ENCODE results near the gene TSPAN16.
A peak's percentile ranks its signal among the peaks of the same experiment; 100 is the strongest.
"Not testable (repeated sequence)": the region's sequence is repeated elsewhere in the genome, so short reads cannot be mapped to it uniquely, and the experiment has no call there.

Gene TSPAN16

DNA sequence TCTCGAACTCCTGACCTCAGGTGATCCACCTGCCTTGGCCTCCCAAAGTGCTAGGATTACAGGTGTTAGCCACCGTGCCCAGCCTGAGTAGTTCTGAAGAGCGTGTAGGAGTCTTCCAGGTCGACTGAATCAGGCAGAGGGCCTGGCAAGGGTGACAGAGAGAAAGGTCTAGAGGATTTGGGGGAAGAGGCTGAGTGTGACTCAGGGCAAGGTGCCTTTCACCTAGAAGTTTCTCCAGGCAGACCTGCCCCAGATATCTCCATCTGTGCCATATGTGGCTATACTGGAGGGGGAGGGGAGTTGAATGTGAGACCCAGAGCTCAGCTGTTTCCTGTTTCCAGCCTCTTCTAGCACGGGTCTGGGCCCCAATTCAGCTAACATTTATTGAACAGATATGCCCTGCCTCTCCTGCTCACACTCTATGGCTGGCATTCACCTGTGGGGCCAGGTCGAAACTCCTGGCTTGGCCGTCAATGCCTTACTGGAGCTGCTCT, 51.6 kb downstream of the TSPAN16 start:
- no peak for DNase-seq

- no peak for DNase-seq
Measured at GRCh38 chr19:11349171-11349570, 53.2 kb downstream of the TSPAN16 start.

DNA sequence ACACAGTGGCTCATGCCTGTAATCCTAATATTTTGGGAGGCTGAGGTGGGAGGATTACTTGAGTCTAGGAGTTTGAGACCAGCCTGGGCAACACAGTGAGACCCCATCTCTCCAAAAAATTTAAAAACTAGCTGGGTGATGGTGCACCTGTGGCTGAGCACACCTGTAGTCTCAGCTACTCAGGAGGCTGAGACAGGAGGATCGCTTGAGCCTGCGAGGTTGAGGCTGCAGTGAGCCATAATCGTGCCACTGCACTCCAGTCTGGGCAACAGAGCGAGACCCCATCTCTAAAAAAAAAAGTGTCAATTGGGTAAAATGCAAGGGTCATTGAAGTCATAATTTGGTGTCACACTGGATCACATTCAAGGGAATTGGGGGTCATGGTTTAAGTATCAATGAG, 58.1 kb downstream of the TSPAN16 start:
- DNase-seq: not testable (repeated sequence)

- peak; percentile 94 for DNase-seq
Measured at GRCh38 chr19:11355160-11356073, 59.5 kb downstream of the TSPAN16 start, which contains the start of gene PLPPR2. Gene PLPPR2 (plus strand): TSS chr19:11355432. CDS start chr19:11357674, 2,242 bp downstream.

- no peak for DNase-seq
Measured at GRCh38 chr19:11356074-11356397, 60.1 kb downstream of the TSPAN16 start.

DNA sequence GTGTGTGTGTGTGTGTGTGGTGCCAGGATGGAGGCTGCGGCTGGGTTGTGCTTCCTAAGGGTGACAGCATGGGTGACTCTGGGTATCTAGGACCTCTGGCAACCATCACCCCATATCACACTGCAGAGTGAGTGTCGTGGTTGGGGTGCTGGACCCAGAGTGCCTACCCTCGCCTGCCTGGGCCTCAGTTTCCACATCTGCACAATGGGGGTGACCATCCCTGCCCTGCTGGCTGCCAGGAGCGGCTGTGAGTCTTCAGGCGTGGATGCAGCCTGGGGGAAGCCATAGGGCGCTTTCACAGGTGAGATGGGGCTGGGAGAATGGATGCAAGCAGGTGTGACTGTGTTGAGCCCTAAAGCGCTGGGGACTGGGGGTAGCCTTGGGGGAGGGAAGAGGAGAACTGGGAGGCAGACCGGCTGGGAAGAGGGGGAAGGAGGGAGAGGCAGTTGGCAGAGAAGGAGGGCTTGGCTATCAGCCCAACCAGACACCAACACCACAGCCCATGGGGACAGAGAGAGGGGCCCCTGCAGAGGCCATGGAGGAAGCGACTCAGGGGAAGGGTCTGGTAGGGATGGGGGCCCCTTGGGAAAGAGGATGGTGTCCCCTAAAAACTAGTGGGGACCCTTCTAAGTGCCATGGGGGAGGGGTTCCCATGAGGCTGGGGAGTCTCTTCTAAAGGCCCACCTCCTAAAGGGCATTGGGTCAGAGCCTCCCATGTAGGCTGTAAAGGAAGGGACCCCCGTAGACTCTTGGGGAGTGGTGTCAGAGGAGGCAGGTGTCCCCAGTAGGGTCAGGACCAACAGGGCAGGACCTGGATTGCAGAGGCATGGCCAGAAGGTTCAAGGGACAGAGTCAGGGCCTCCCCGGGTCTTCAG, 61.0 kb downstream of the TSPAN16 start:
- DNase-seq: no peak

DNA sequence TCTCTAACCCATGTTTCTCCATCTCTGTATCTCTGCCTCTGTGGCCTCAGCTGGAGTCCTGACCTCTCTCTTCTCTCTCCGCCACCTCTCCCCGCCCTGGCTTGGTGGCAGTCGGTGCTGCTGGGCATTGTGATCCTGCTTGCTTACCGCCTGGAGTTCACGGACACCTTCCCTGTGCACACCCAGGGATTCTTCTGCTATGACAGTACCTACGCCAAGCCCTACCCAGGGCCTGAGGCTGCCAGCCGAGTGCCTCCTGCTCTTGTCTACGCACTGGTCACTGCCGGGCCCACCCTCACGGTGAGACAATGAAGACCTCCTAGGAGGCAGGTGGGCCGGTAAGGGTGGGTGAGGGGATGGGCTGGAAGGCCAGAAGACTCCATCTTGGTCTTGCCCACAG, 63.5 kb downstream of the TSPAN16 start:
- no peak for DNase-seq

DNA sequence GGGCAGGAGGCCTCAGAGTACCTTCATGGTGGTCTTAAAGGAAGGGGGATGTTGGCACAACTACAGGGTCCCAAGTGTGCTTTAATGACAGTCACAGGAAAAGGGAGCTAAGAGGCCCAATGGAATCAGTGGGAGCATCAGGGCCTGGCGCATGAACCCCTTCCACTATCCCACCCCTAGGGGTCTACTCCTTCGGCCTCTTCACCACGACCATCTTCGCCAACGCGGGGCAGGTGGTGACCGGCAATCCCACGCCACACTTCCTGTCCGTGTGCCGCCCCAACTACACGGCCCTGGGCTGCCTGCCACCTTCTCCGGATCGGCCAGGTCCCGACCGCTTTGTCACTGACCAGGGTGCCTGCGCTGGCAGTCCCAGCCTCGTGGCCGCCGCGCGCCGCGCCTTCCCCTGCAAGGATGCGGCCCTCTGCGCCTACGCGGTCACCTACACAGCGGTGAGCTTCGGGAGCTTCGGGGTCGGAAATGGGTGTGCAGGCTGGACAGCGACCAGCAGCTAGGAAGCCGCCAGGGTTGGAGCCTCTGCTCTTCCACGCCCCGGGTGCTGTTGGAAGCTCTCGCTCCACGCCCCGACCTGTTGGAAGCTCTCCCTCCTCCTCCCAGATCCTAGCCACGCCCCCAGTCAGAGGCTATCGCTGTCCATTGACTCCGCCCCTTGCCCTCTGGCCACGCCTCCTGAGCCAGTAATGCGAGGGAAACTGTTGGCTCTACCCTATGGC, 65.2 kb downstream of the TSPAN16 start:
- DNase-seq: no peak

GRCh38 chr19:11361771-11362731, 66.1 kb downstream of the TSPAN16 start:
- no peak for DNase-seq

GRCh38 chr19:11363881-11364280, 67.9 kb downstream of the TSPAN16 start:
- DNase-seq: no peak

DNA sequence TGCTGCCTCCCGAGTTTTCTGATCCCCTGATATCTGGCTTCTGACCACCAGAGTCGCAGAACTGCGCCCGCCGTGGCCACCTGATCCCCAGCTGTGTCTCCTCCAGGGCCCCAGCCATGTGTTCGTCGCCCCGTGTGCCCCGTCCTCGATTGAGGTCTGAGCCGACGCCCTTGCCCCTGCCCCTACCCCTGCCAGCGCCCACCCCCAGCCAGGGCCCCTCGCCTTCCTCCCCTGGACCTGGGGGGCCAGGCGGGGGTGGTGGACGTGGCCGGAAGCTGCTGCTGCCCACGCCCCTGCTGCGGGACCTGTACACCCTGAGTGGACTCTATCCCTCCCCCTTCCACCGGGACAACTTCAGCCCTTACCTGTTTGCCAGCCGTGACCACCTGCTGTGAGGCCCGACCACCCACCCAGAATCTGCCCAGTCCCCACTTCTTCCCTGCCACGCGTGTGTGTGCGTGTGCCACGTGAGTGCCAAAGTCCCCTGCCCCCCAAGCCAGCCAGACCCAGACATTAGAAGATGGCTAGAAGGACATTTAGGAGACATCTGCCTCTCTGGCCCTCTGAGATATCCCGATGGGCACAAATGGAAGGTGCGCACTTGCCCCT, 68.4 kb downstream of the TSPAN16 start:
- no peak for DNase-seq

- DNase-seq: no peak
Measured at GRCh38 chr19:11364935-11365334, 69.0 kb downstream of the TSPAN16 start.

Measured in fibroblast of skin of scalp (primary cell).